H9 (cell line): Measurements from ENCODE around the gene ICAM2. TPM values are rescaled to one million over a fixed set of nuclear protein-coding genes. Genes with fewer than 3 reads are reported as not detected.

Experiments used
- DNase-seq: peaks from one replicate; pipeline ENCODE4 v3.0.0-alpha.2; 2017
- H2AFZ ChIP-seq: one replicate; pipeline ENCODE4 v1.6.1; 2013; ENCODE audit warnings: mild to moderate bottlenecking, low read length, control low read depth, moderate library complexity
- H2AK5ac ChIP-seq: 2 replicates; pipeline ENCODE4 v1.6.1; 2013; ENCODE audit warnings: low read length, control low read depth, mixed read lengths; ENCODE audit not compliant: insufficient read length
- H2BK120ac ChIP-seq: one replicate; pipeline ENCODE4 v1.6.1; 2013; ENCODE audit warnings: low read depth, mild to moderate bottlenecking, low read length, control low read depth, inconsistent platforms; ENCODE audit not compliant: poor library complexity, severe bottlenecking
- H2BK12ac ChIP-seq: 2 replicates; pipeline ENCODE4 v1.6.1; 2013; ENCODE audit warnings: low read length, control low read depth, mixed read lengths, low read depth; ENCODE audit not compliant: insufficient read length
- H2BK15ac ChIP-seq: 2 replicates; pipeline ENCODE4 v1.6.1; 2013; ENCODE audit warnings: low read depth, low read length, control low read depth
- H2BK20ac ChIP-seq: one replicate; pipeline ENCODE4 v1.6.1; 2013; ENCODE audit warnings: low read depth, mild to moderate bottlenecking, low read length, control low read depth, inconsistent platforms; ENCODE audit not compliant: poor library complexity, severe bottlenecking
- H2BK5ac ChIP-seq: 2 replicates; pipeline ENCODE4 v1.6.1; 2013; ENCODE audit warnings: low read length, control low read depth, mixed read lengths; ENCODE audit not compliant: insufficient read length
- H3K14ac ChIP-seq: 2 replicates; pipeline ENCODE4 v1.6.1; 2013; ENCODE audit warnings: low read length, control low read depth; ENCODE audit not compliant: insufficient read depth
- H3K18ac ChIP-seq: 2 replicates; pipeline ENCODE4 v1.6.1; 2013; ENCODE audit warnings: low read depth, mild to moderate bottlenecking, mixed read lengths, low read length, control low read depth; ENCODE audit not compliant: insufficient read length
- H3K23ac ChIP-seq: 2 replicates; pipeline ENCODE4 v1.6.1; 2013; ENCODE audit warnings: low read length, control low read depth, mixed read lengths, low read depth; ENCODE audit not compliant: insufficient read length
- H3K23me2 ChIP-seq: 2 replicates; pipeline ENCODE4 v1.6.1; 2013; ENCODE audit warnings: low read depth, mild to moderate bottlenecking, mixed read lengths, low read length, control low read depth; ENCODE audit not compliant: insufficient read length, poor library complexity, severe bottlenecking
- H3K27ac ChIP-seq: 2 replicates; pipeline ENCODE4 v1.5.1; 2013; ENCODE audit warnings: low read length, control low read depth, mixed read lengths, low read depth; ENCODE audit not compliant: insufficient read length
- H3K27me3 ChIP-seq: 2 replicates; pipeline ENCODE4 v1.6.1; 2013; ENCODE audit warnings: low read length, control low read depth, inconsistent platforms; ENCODE audit not compliant: insufficient read depth
- H3K4ac ChIP-seq: 2 replicates; pipeline ENCODE4 v1.6.1; 2013; ENCODE audit warnings: low read depth, mild to moderate bottlenecking, control low read depth, inconsistent platforms, low read length, moderate library complexity
- H3K4me1 ChIP-seq: 2 replicates; pipeline ENCODE4 v1.6.1; 2013; ENCODE audit warnings: low read length, control low read depth, inconsistent platforms; ENCODE audit not compliant: insufficient read depth
- H3K4me2 ChIP-seq: 2 replicates; pipeline ENCODE4 v1.6.1; 2013; ENCODE audit warnings: low read length, control low read depth, mixed read lengths; ENCODE audit not compliant: insufficient read length, insufficient read depth
- H3K56ac ChIP-seq: 2 replicates; pipeline ENCODE4 v1.6.1; 2013; ENCODE audit warnings: low read depth, mild to moderate bottlenecking, mixed read lengths, low read length, control low read depth; ENCODE audit not compliant: insufficient read length
- H3K79me1 ChIP-seq: 2 replicates; pipeline ENCODE4 v1.6.1; 2013; ENCODE audit warnings: low read depth, mild to moderate bottlenecking, moderate library complexity, low read length, control low read depth, inconsistent platforms; ENCODE audit not compliant: insufficient read depth, poor library complexity, severe bottlenecking
- H3K79me2 ChIP-seq: 2 replicates; pipeline ENCODE4 v1.6.1; 2013; ENCODE audit warnings: low read length, control low read depth, inconsistent platforms; ENCODE audit not compliant: insufficient read depth
- H3K9ac ChIP-seq: 2 replicates; pipeline ENCODE4 v1.6.1; 2013; ENCODE audit warnings: low read length, control low read depth, mixed read lengths; ENCODE audit not compliant: insufficient read length; ENCODE audit errors: extremely low read depth
- H3K9me3 ChIP-seq: one replicate; pipeline ENCODE4 v1.6.1; 2013; ENCODE audit warnings: low read depth, low read length, inconsistent platforms; ENCODE audit not compliant: control insufficient read depth
- H3T11ph ChIP-seq: one replicate; pipeline ENCODE4 v1.6.1; 2013; ENCODE audit warnings: mild to moderate bottlenecking, low read length, control low read depth, inconsistent platforms
- H4K20me1 ChIP-seq: one replicate; pipeline ENCODE4 v1.6.1; 2013; ENCODE audit not compliant: control insufficient read depth, insufficient read length, insufficient read depth
- H4K5ac ChIP-seq: 2 replicates; pipeline ENCODE4 v1.6.1; 2013; ENCODE audit warnings: low read depth, mild to moderate bottlenecking, mixed read lengths, low read length, control low read depth; ENCODE audit not compliant: insufficient read length
- H4K8ac ChIP-seq: replicated peaks from 2 replicates; pipeline ENCODE4 v1.6.1; 2013; ENCODE audit warnings: low read length, control low read depth, mixed read lengths, low read depth; ENCODE audit not compliant: insufficient read length
- H4K91ac ChIP-seq: 2 replicates; pipeline ENCODE4 v1.6.1; 2013; ENCODE audit warnings: low read depth, mild to moderate bottlenecking, moderate library complexity, mixed read lengths, low read length, control low read depth; ENCODE audit not compliant: insufficient read length
- H3K27ac Mint-ChIP-seq, 3 experiments: 2 replicates in 2 of 3; 3 replicates in 1 of 3; pipeline ENCODE4 v1.8.0; 2020 to 2021; ENCODE audit warnings: mixed read lengths in 3 of 3, mild to moderate bottlenecking in 1 of 3, moderate library complexity in 1 of 3
- H3K27me3 Mint-ChIP-seq: 2 replicates; pipeline ENCODE4 v1.8.0; 2021; ENCODE audit warnings: low read depth, mild to moderate bottlenecking, moderate library complexity, mixed read lengths
- H3K36me3 Mint-ChIP-seq, 3 experiments: 2 replicates in 2 of 3; 3 replicates in 1 of 3; pipeline ENCODE4 v1.8.0; 2020 to 2021; ENCODE audit warnings: low read depth in 3 of 3, mixed read lengths in 3 of 3; ENCODE audit not compliant: insufficient read depth in 1 of 3
- H3K4me1 Mint-ChIP-seq, 2 experiments: 2 replicates each; pipeline ENCODE4 v1.8.0; 2020; ENCODE audit warnings: mixed read lengths in 2 of 2
- H3K4me3 Mint-ChIP-seq, 2 experiments: 2 replicates in 1 of 2; 3 replicates in 1 of 2; pipeline ENCODE4 v1.8.0; 2020 to 2021; ENCODE audit warnings: mild to moderate bottlenecking in 2 of 2, mixed read lengths in 2 of 2, moderate library complexity in 1 of 2
- H3K9me3 Mint-ChIP-seq, 2 experiments: 2 replicates in 1 of 2; 3 replicates in 1 of 2; pipeline ENCODE4 v1.8.0; 2020; ENCODE audit warnings: mild to moderate bottlenecking in 2 of 2, mixed read lengths in 2 of 2, moderate library complexity in 1 of 2
- WGBS: extraction: QIAGEN DNeasy Blood & Tissue Kit; methylation state at CpG from one replicate; pipeline ENCODE4 v1.1.7; 2013; ENCODE audit warnings: missing lambda C conversion rate, low lambda C conversion rate, mixed read lengths; ENCODE audit not compliant: insufficient read length; ENCODE audit errors: extremely low coverage; 5-methylcytosine and 5-hydroxymethylcytosine counted together
- total RNA-seq: library from RNA; stranded (reverse); gene quantifications from 2 replicates; pipeline ENCODE4 v1.2.1, GENCODE V29; 2021
- TF ChIP-seq, protein P1 (sequence below): fragments of 200-600 bp; sonication (generic); conservative IDR thresholded peaks from 3 replicates; pipeline ENCODE4 v1.8.0; 2021; ENCODE audit warnings: antibody characterized with exemption, mild to moderate bottlenecking

The ICAM2 gene
- total RNA-seq, 1 experiment from 2014 or later = 0.28 TPM

DNA sequence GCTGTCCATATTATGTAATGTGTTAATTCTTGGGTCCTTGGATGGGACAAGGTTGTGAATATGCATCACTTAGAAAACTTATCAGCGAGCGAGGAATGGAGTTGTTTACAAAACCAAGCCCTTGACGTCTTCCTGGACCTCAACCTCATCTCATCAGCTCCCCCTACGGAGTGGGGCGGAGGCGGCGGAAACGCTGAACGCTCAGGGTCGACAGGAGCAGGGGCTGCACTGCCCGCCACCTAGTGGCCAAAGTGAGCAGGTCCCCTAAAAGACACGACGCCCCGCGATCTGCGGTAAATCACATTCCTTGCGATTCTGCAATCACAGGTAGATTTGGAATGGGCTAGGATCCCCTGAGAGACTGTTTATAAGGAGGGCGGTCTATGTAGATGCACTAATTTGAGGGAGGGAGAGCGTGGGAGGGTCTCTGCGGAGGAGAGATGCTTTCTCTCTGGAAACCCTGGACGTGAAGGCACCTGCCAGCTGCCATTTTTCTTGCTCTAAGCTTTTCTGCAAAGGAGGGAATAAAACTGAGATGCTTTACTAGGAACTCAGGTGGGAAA lies 5.4 kb upstream of the ICAM2 start:
- Histone ChIP-seq H4K20me1 (no peaks in the 10 kb centered on the region), H2BK20ac (no peak overlapping the region), H3K23ac (no peak overlapping the region), H4K5ac (no peak overlapping the region), H2AK5ac (no peak overlapping the region), H3K79me1 (no peaks in the 10 kb centered on the region), H3K27me3 (no peaks in the 10 kb centered on the region), H2BK15ac (no peak overlapping the region), H2BK120ac (no peak overlapping the region), H3T11ph (no peak overlapping the region), H3K79me2 (no peaks in the 10 kb centered on the region), H3K4me2 (peak overlapping the region; percentile 22), H4K8ac (peak overlapping the region; percentile 61), H3K27ac (no peak overlapping the region), H2BK5ac (no peak overlapping the region), H4K91ac (no peak overlapping the region), H3K23me2 (no peaks in the 10 kb centered on the region), H3K4me1 (no peaks in the 10 kb centered on the region), H2BK12ac (no peak overlapping the region), H3K18ac (no peak overlapping the region), H3K9ac (no peak overlapping the region), H3K56ac (no peak overlapping the region), H3K9me3 (no peaks in the 10 kb centered on the region), H2AFZ (peak overlapping the region; percentile 90), H3K14ac (no peak overlapping the region), H3K4ac (no peak overlapping the region)
- DNase-seq = peak; percentile 92
- Mint-ChIP-seq H3K27ac (no peak overlapping the region), H3K9me3 (no peaks in the 10 kb centered on the region; a peak in 1 of 5 replicates), H3K4me1 (peaks cover 3% of the 10 kb centered on the region in 2 experiments; a peak in 2 of 4 replicates), H3K4me3 (peak overlapping the region; percentile 12 to 43; a peak in 3 of 5 replicates), H3K36me3 (no peaks in the 10 kb centered on the region), H3K27me3 (peaks cover 12% of the 10 kb centered on the region)
- TF ChIP-seq, protein P1, sequence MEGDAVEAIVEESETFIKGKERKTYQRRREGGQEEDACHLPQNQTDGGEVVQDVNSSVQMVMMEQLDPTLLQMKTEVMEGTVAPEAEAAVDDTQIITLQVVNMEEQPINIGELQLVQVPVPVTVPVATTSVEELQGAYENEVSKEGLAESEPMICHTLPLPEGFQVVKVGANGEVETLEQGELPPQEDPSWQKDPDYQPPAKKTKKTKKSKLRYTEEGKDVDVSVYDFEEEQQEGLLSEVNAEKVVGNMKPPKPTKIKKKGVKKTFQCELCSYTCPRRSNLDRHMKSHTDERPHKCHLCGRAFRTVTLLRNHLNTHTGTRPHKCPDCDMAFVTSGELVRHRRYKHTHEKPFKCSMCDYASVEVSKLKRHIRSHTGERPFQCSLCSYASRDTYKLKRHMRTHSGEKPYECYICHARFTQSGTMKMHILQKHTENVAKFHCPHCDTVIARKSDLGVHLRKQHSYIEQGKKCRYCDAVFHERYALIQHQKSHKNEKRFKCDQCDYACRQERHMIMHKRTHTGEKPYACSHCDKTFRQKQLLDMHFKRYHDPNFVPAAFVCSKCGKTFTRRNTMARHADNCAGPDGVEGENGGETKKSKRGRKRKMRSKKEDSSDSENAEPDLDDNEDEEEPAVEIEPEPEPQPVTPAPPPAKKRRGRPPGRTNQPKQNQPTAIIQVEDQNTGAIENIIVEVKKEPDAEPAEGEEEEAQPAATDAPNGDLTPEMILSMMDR = peak; percentile 99
- no CpG with 5 or more reads among the region's 21 CpGs for WGBS
